KMS-11 (cell line): ENCODE data around the gene PAPOLA.

Experiments
- H2AFZ ChIP-seq: fragments of 200-600 bp; sonication (generic); 2 replicates; pipeline ENCODE4 v1.6.1; 2016; ENCODE audit warnings: antibody characterized with exemption, mixed run types, low read depth
- H3K27ac ChIP-seq: fragments of 200-600 bp; sonication (generic); 2 replicates; pipeline ENCODE4 v1.6.1; 2016; ENCODE audit warnings: mild to moderate bottlenecking, mixed run types
- H3K27me3 ChIP-seq: fragments of 200-600 bp; sonication (generic); 2 replicates; pipeline ENCODE4 v1.6.1; 2017; ENCODE audit warnings: mild to moderate bottlenecking, low read depth, mixed run types, moderate library complexity; ENCODE audit not compliant: insufficient read depth
- H3K36me3 ChIP-seq: fragments of 200-600 bp; sonication (generic); 2 replicates; pipeline ENCODE4 v1.6.1; 2017; ENCODE audit warnings: mild to moderate bottlenecking, mixed run types; ENCODE audit not compliant: insufficient read depth
- H3K4me1 ChIP-seq: fragments of 200-600 bp; sonication (generic); 2 replicates; pipeline ENCODE4 v1.6.1; 2016; ENCODE audit warnings: mild to moderate bottlenecking, low read depth, mixed run types; ENCODE audit not compliant: poor library complexity, severe bottlenecking
- H3K4me2 ChIP-seq: fragments of 200-600 bp; sonication (generic); 2 replicates; pipeline ENCODE4 v1.7.0; 2016; ENCODE audit warnings: mild to moderate bottlenecking, mixed run types
- H3K4me3 ChIP-seq: fragments of 200-600 bp; sonication (generic); IDR thresholded peaks from 2 replicates; pipeline ENCODE4 v1.6.1; 2017; ENCODE audit warnings: low read depth, low read length, mixed read lengths; ENCODE audit not compliant: insufficient read depth
- H3K79me2 ChIP-seq: fragments of 200-600 bp; sonication (generic); 2 replicates; pipeline ENCODE4 v1.6.1; 2016; ENCODE audit warnings: low read depth, mixed run types; ENCODE audit not compliant: insufficient read depth
- H3K9ac ChIP-seq: fragments of 200-600 bp; sonication (generic); 2 replicates; pipeline ENCODE4 v1.6.1; 2016; ENCODE audit warnings: mild to moderate bottlenecking, mixed run types
- H4K20me1 ChIP-seq: fragments of 200-600 bp; sonication (generic); 2 replicates; pipeline ENCODE4 v1.6.1; 2016; ENCODE audit warnings: mild to moderate bottlenecking, mixed run types; ENCODE audit not compliant: insufficient read depth
- TF ChIP-seq, protein P1 (sequence below): fragments of 200-600 bp; sonication (generic); conservative IDR thresholded peaks from 2 replicates; pipeline ENCODE4 v1.6.1; 2017; ENCODE audit warnings: low read depth, mild to moderate bottlenecking, antibody characterized with exemption, low read length, moderate library complexity, mixed read lengths

Gene PAPOLA

GRCh38 chr14:96571311-96571710, 69.1 kb downstream of the PAPOLA start:
- H3K27ac ChIP-seq, result no peak overlapping the region
- H3K4me3 ChIP-seq, result no peak overlapping the region
- H3K79me2 ChIP-seq, result no peaks in the 10 kb centered on the region
- H3K4me2 ChIP-seq, result no peak overlapping the region
- no peaks in the 10 kb centered on the region for H3K27me3 ChIP-seq
- H2AFZ ChIP-seq, result no peak overlapping the region
- TF ChIP-seq, protein P1, sequence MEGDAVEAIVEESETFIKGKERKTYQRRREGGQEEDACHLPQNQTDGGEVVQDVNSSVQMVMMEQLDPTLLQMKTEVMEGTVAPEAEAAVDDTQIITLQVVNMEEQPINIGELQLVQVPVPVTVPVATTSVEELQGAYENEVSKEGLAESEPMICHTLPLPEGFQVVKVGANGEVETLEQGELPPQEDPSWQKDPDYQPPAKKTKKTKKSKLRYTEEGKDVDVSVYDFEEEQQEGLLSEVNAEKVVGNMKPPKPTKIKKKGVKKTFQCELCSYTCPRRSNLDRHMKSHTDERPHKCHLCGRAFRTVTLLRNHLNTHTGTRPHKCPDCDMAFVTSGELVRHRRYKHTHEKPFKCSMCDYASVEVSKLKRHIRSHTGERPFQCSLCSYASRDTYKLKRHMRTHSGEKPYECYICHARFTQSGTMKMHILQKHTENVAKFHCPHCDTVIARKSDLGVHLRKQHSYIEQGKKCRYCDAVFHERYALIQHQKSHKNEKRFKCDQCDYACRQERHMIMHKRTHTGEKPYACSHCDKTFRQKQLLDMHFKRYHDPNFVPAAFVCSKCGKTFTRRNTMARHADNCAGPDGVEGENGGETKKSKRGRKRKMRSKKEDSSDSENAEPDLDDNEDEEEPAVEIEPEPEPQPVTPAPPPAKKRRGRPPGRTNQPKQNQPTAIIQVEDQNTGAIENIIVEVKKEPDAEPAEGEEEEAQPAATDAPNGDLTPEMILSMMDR, result no peak
- H4K20me1 ChIP-seq, result no peaks in the 10 kb centered on the region
- H3K4me1 ChIP-seq, result peaks cover 11% of the 10 kb centered on the region
- no peak overlapping the region for H3K9ac ChIP-seq
- H3K36me3 ChIP-seq, result no peaks in the 10 kb centered on the region

GRCh38 chr14:96573473-96574100, 71.4 kb downstream of the PAPOLA start:
- Histone ChIP-seq H3K27ac (no peak overlapping the region), H3K9ac (no peak overlapping the region), H3K27me3 (no peaks in the 10 kb centered on the region), H3K4me1 (no peaks in the 10 kb centered on the region), H3K4me3 (no peak overlapping the region), H3K4me2 (no peak overlapping the region), H4K20me1 (no peaks in the 10 kb centered on the region), H3K79me2 (no peaks in the 10 kb centered on the region), H2AFZ (no peak overlapping the region), H3K36me3 (no peaks in the 10 kb centered on the region)
- TF ChIP-seq, protein P1, result no peak

DNA sequence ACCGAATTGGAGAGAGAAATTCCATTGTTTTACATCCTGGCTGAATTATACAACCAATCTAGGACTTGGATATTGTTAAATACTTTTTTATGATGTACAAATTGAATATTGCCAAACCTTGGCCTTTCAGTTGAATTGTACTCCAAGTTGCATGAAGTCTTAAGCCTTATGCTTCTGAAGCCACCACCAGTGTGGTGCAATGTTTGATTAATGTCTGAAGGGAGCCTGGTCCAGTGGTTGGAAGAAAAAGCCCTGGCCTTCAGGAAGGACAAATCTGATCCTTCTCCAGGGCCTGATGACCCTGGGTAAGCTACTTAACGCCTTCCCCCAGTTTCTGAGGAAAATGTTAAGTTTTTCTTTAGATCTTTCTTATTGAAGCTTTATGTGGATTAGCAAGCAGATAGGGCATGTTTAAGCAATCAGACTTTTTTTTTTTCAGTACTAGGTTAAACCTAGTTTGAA, 72.0 kb downstream of the PAPOLA start:
- Histone ChIP-seq H3K9ac (no peak overlapping the region), H3K79me2 (no peaks in the 10 kb centered on the region), H2AFZ (no peak overlapping the region), H3K27me3 (no peaks in the 10 kb centered on the region), H4K20me1 (no peaks in the 10 kb centered on the region), H3K4me1 (no peaks in the 10 kb centered on the region), H3K4me3 (no peak overlapping the region), H3K4me2 (no peak overlapping the region), H3K27ac (no peak overlapping the region), H3K36me3 (no peaks in the 10 kb centered on the region)
- TF ChIP-seq, protein P1, result no peak

- H4K20me1 ChIP-seq, result no peaks in the 10 kb centered on the region
- no peak overlapping the region for H2AFZ ChIP-seq
- H3K9ac ChIP-seq, result no peak overlapping the region
- no peak overlapping the region for H3K4me2 ChIP-seq
- no peaks in the 10 kb centered on the region for H3K36me3 ChIP-seq
- TF ChIP-seq, protein P1, result no peak
- H3K27ac ChIP-seq, result no peak overlapping the region
- H3K4me1 ChIP-seq, result no peaks in the 10 kb centered on the region
- H3K4me3 ChIP-seq, result no peak overlapping the region
- H3K27me3 ChIP-seq, result no peaks in the 10 kb centered on the region
- H3K79me2 ChIP-seq, result no peaks in the 10 kb centered on the region
Measured at GRCh38 chr14:96574633-96575632, 72.8 kb downstream of the PAPOLA start.
